GM19239 (cell line): ENCODE measurements around the gene CFL1.
"Not testable (repeated sequence)": the region's sequence is repeated elsewhere in the genome, so short reads cannot be mapped to it uniquely, and the experiment has no call there.

ENCODE experiments used
- DNase-seq: peaks from one replicate; pipeline ENCODE4 v3.0.0; 2011; ENCODE audit warnings: low spot score; ENCODE audit not compliant: insufficient read length
- FAIRE-seq: peaks from 2 replicates; lab custom pipeline; 2011; peaks lifted over from hg19 to GRCh38; lab: Jason Lieb, UNC

The CFL1 gene

GRCh38 chr11:65859812-65860277 lies 1.9 kb upstream of the CFL1 start:
- DNase-seq = no peak

GRCh38 chr11:65859095-65859811 lies 1.3 kb upstream of the CFL1 start:
- FAIRE-seq (peak; percentile 94), DNase-seq (peak; percentile 82)

More at GRCh38 chr11:65859812-65860277, 1.9 kb upstream of the CFL1 start:
- no peak for FAIRE-seq

- DNase-seq (no peak), FAIRE-seq (no peak)
Observed at GRCh38 chr11:65858681-65859087, 704 bp upstream of the CFL1 start.

- FAIRE-seq = no peak
- DNase-seq = no peak
Observed at GRCh38 chr11:65857500-65857852, 504 bp downstream of the CFL1 start.

GRCh38 chr11:65856689-65857499 lies 1.1 kb downstream of the CFL1 start:
- peak; percentile 53 for FAIRE-seq

GRCh38 chr11:65855927-65856363 lies 2.0 kb downstream of the CFL1 start:
- DNase-seq (no peak), FAIRE-seq (no peak)

More at GRCh38 chr11:65856689-65857499, 1.1 kb downstream of the CFL1 start:
- peak; percentile 75 for DNase-seq

GRCh38 chr11:65854852-65855837 lies 2.8 kb downstream of the CFL1 start:
- FAIRE-seq (no peak), DNase-seq (no peak)

GRCh38 chr11:65854161-65854592 lies 3.8 kb downstream of the CFL1 start:
- DNase-seq (no peak), FAIRE-seq (no peak)

- no peak for FAIRE-seq
- no peak for DNase-seq
Observed at GRCh38 chr11:65853246-65853979, 4.6 kb downstream of the CFL1 start.

GRCh38 chr11:65852508-65853245 lies 5.3 kb downstream of the CFL1 start:
- FAIRE-seq (no peak), DNase-seq (no peak)

- DNase-seq (no peak), FAIRE-seq (no peak)
Observed at GRCh38 chr11:65851811-65852507, 6.0 kb downstream of the CFL1 start.

GRCh38 chr11:65851083-65851579 lies 6.8 kb downstream of the CFL1 start:
- no peak for FAIRE-seq
- DNase-seq = no peak

GRCh38 chr11:65850217-65851082 lies 7.5 kb downstream of the CFL1 start:
- no peak for FAIRE-seq

GRCh38 chr11:65849771-65850216 lies 8.2 kb downstream of the CFL1 start:
- DNase-seq (no peak), FAIRE-seq (no peak)

More at GRCh38 chr11:65850217-65851082, 7.5 kb downstream of the CFL1 start:
- DNase-seq = no peak

- DNase-seq (no peak), FAIRE-seq (no peak)
Observed at GRCh38 chr11:65849366-65849765, 8.6 kb downstream of the CFL1 start.

- not testable (repeated sequence) for DNase-seq, FAIRE-seq
Observed at GRCh38 chr11:65848693-65849092, 9.3 kb downstream of the CFL1 start.

GRCh38 chr11:65847746-65848145 lies 10.2 kb downstream of the CFL1 start:
- FAIRE-seq = no peak

More at GRCh38 chr11:65847746-65848145, 10.2 kb downstream of the CFL1 start:
- no peak for DNase-seq
